ENCODE measurements around the gene MTTP.

- TF ChIP-seq CTCF (conservative IDR thresholded peaks at IDR 0.05) (no peak), EZH2 (IDR thresholded peaks at IDR 0.05; ENCODE audit: low read depth) (no peak)
These were observed 53.4 kb downstream of the MTTP start for GRCh38 chr4:99628040-99628439.

Measured in PC-9 (cell line).